NCI-H345 (cell line): Measurements from ENCODE around the gene MICAL3.

ENCODE experiments used
- DNase-seq: peaks from one replicate; lab custom pipeline; 2025; lab: John Stamatoyannopoulos, UW

The MICAL3 gene

GRCh38 chr22:17754233-17754925 lies 270.0 kb downstream of the MICAL3 start:
- DNase-seq = peak; percentile 0

DNA sequence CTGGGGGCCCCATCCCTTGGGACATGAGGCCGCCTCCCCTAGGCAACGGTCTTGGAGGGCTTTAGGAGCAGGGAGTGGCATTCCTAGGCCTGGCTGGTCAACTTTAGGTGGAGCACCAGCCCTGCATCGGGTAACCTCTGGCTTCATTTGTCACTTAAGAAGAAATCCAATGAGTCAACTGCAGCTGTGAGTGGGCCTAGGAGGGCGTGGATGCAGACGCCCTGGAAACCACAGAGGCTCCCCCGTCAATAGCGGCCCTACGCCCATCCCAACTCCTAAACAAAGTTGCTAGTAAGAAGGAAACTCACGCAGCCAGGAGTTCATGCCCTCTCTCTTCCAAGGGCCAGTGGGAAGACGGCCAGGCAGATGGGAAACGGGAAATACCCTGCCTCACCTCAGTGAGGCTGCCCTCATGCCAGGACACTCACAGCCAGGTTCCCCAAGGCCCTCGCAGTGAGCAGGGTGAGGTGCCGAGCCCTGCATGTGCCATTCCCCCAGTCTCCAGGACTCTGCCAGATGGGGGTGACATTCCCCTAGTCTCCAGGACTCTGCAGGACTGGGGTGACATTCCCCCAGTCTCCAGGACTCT lies 270.9 kb downstream of the MICAL3 start:
- no peak for DNase-seq

GRCh38 chr22:17751596-17751995 lies 272.8 kb downstream of the MICAL3 start:
- DNase-seq = no peak

- no peak for DNase-seq
Measured at GRCh38 chr22:17749605-17750395, 274.6 kb downstream of the MICAL3 start.

- no peak for DNase-seq
Measured at GRCh38 chr22:17748555-17749353, 275.6 kb downstream of the MICAL3 start.

DNA sequence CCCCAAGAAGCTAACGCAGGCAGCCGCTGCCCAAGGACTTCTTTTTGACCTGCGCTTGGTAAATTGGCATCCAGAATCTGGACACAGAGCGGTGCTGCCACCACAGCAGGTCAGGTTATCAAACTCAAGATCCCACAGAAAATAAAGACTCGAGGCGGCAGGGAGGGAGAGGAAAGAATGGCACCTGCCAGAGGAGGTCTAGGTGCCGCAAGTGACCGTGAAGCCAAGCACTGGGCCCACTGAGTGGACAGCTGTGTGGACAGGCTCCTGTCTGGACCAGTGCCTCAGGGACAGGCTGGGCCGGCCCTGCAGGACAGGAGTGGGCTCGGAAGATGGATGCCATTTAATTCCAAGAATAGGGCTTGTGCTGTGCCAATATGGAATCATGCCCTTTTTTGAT lies 277.4 kb downstream of the MICAL3 start:
- no peak for DNase-seq

DNA sequence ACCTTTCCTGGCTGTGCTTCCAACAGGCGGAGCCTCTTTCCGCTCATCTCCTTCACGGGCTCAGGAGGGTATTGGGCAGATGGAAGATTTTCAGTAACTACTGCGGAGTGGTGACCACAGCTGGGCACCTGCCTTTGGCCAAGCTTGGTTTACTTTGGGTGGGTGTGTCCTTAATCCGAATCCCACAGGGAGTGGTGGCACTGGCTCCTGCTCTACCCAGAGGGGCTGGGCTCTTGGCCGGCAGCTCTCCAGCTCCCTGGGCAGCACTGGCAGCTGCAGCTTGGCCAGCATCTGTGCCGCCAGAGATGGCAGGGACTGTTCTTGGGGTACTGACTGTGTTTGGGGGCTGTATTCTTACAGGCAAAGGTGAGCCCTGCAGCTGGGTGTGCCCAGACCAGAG lies 279.9 kb downstream of the MICAL3 start:
- no peak for DNase-seq

- peak; percentile 1 for DNase-seq
Measured at GRCh38 chr22:17743661-17744411, 280.5 kb downstream of the MICAL3 start.

GRCh38 chr22:17742527-17742902 lies 281.8 kb downstream of the MICAL3 start:
- peak; percentile 36 for DNase-seq

DNA sequence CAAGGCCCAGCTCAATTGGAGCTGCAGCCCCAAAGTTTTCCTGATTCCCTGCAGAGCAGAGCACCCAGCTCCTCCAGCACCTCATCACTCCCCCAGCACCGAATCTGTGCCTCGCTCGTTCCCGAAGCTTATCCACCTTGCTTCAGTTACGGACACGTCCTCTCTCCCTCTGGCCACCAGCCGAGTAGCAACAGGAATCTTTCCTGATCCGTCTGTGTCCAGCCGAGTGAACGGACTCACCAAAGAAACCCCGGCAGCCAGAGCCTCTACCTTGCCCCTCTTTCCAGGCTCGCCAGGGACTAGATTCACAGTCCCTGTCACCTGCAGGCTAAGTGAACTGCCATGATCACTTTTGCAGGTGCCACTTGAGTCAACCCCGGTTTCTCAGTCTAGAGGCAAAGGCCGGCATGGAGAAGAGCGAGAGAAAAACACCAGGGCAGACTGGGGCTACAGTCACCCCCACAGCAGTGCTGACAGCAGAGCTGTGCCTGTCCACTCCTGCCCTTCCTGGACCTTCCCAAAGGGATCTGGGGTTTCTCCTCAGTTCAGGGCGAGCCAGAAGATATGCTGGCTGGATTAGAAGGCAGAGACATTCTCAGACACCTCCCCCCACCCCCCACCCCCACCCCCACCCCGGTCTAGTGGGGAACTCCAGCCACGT lies 282.4 kb downstream of the MICAL3 start:
- DNase-seq = no peak

GRCh38 chr22:17739196-17739975 lies 285.0 kb downstream of the MICAL3 start:
- DNase-seq = no peak

GRCh38 chr22:17738386-17739128 lies 285.8 kb downstream of the MICAL3 start:
- DNase-seq = no peak
